HepG2 (cell line): ENCODE results near the gene DNMT3B. TPM values are rescaled to one million over a fixed set of nuclear protein-coding genes. Genes with fewer than 3 reads are reported as not detected.

Source experiments
- FOXK1 ChIP-seq: sonication (generic); formaldehyde crosslinking; IDR thresholded peaks from 2 replicates; pipeline ENCODE4 v1.4.0; 2020; ENCODE audit warnings: low read depth, missing genetic modification reagents, borderline replicate concordance
- HNRNPLL ChIP-seq: fragments of 200-400 bp; formaldehyde crosslinking; IDR thresholded peaks from 2 replicates; pipeline ENCODE4 v1.6.1; 2017; ENCODE audit warnings: mild to moderate bottlenecking, low read depth, low read length; ENCODE audit not compliant: poor library complexity, severe bottlenecking
- KLF11 ChIP-seq: IDR thresholded peaks from 2 replicates; pipeline ENCODE4 v1.6.1; 2016; ENCODE audit warnings: missing compliant biosample characterization
- KMT2A ChIP-seq: sonication (generic); formaldehyde crosslinking; IDR thresholded peaks from 2 replicates; pipeline ENCODE4 v1.4.0; 2020; ENCODE audit warnings: missing genetic modification reagents
- NBN ChIP-seq: fragments of 450-650 bp; conservative IDR thresholded peaks from 2 replicates; pipeline ENCODE4 v1.6.1; 2017
- NCOA5 ChIP-seq: sonication (generic); formaldehyde crosslinking; IDR thresholded peaks from 2 replicates; pipeline ENCODE4 v1.4.0; 2020; ENCODE audit warnings: missing genetic modification reagents
- NFE2L2 ChIP-seq: fragments of 150-350 bp; IDR thresholded peaks from 2 replicates; pipeline ENCODE4 v1.6.1; 2014; ENCODE audit warnings: low read length
- POLR2A ChIP-seq, 2 experiments: IDR thresholded peaks; 2 replicates each; pipeline ENCODE4 v1.6.1; 2011; ENCODE audit warnings: low read depth in 2 of 2, low read length in 2 of 2, mild to moderate bottlenecking in 1 of 2, moderate library complexity in 1 of 2; ENCODE audit not compliant: insufficient read depth in 1 of 2
- RAD21 ChIP-seq: fragments of 450-650 bp; formaldehyde crosslinking; IDR thresholded peaks from 2 replicates; pipeline ENCODE4 v1.5.0; 2020; ENCODE audit warnings: mild to moderate bottlenecking
- SKI ChIP-seq: fragments of 450-650 bp; IDR thresholded peaks from one replicate; pipeline ENCODE4 v1.6.1; 2018; ENCODE audit warnings: mild to moderate bottlenecking; ENCODE audit not compliant: partially characterized antibody
- SOX6 ChIP-seq, 2 experiments: fragments of 450-650 bp in 1 of 2; sonication (generic) in 1 of 2; formaldehyde crosslinking in 1 of 2; IDR thresholded peaks; 2 replicates each; pipeline versions ENCODE4 v1.4.0 to v1.6.1; 2017 to 2020; ENCODE audit warnings: antibody characterized with exemption in 1 of 2, mild to moderate bottlenecking in 1 of 2, missing genetic modification reagents in 1 of 2
- TCF7 ChIP-seq: sonication (generic); IDR thresholded peaks from 2 replicates; pipeline ENCODE4 v1.6.1; 2016; ENCODE audit warnings: antibody characterized with exemption, low read depth
- XBP1 ChIP-seq: sonication (generic); formaldehyde crosslinking; IDR thresholded peaks from 2 replicates; pipeline ENCODE4 v1.5.0; 2020; ENCODE audit warnings: missing genetic modification reagents
- ZBTB7B ChIP-seq: sonication (generic); formaldehyde crosslinking; IDR thresholded peaks from 2 replicates; pipeline ENCODE4 v1.4.0; 2020; ENCODE audit warnings: missing genetic modification reagents
- ZFP1 ChIP-seq: IDR thresholded peaks from 2 replicates; pipeline ENCODE4 v1.6.1; 2016
- ZNF225 ChIP-seq: sonication (generic); formaldehyde crosslinking; IDR thresholded peaks from 2 replicates; pipeline ENCODE4 v1.4.0; 2020; ENCODE audit warnings: mild to moderate bottlenecking, missing genetic modification reagents
- ZNF343 ChIP-seq: sonication (generic); formaldehyde crosslinking; IDR thresholded peaks from 2 replicates; pipeline ENCODE4 v1.4.0; 2020; ENCODE audit warnings: mild to moderate bottlenecking, missing genetic modification reagents
- ZNF383 ChIP-seq: sonication (generic); formaldehyde crosslinking; IDR thresholded peaks from 2 replicates; pipeline ENCODE4 v1.4.0; 2020; ENCODE audit warnings: missing genetic modification reagents, mild to moderate bottlenecking, borderline replicate concordance
- ZNF543 ChIP-seq: sonication (generic); formaldehyde crosslinking; IDR thresholded peaks from 2 replicates; pipeline ENCODE4 v1.4.0; 2020; ENCODE audit warnings: mild to moderate bottlenecking, missing genetic modification reagents
- ZNF790 ChIP-seq: sonication (generic); formaldehyde crosslinking; IDR thresholded peaks from 2 replicates; pipeline ENCODE4 v1.8.0; 2022; ENCODE audit warnings: missing genetic modification reagents, mild to moderate bottlenecking, borderline replicate concordance
- ZZZ3 ChIP-seq: sonication (generic); formaldehyde crosslinking; IDR thresholded peaks from 2 replicates; pipeline ENCODE4 v1.4.0; 2020; ENCODE audit warnings: missing genetic modification reagents, mild to moderate bottlenecking, borderline replicate concordance
- polyA plus RNA-seq, 8 experiments: library from polyadenylated mRNA; depleted of rRNA in 3 of 8; stranded (reverse) in 7 of 8; unstranded in 1 of 8; fragments of >200 nt; fragmentation: Illumina TruSeq in 4 of 8; extraction: Trizol in 4 of 8; gene quantifications; 2 replicates each; pipeline versions ENCODE4 v1.2.1 to v1.2.3, GENCODE V29; 2011 to 2016; ENCODE audit warnings: low read depth in 4 of 8, missing spikeins in 1 of 8, mixed read lengths in 1 of 8; ENCODE audit not compliant: insufficient read depth in 1 of 8
- total RNA-seq, 5 experiments: library from RNA; depleted of rRNA; stranded (reverse); fragments of >200 nt; fragmentation: Illumina TruSeq; extraction: Trizol; gene quantifications; 2 replicates each; pipeline ENCODE4 v1.2.3, GENCODE V29; 2016; ENCODE audit warnings: low read depth in 1 of 5
- TF ChIP-seq, protein P1 (sequence below): sonication (generic); formaldehyde crosslinking; IDR thresholded peaks from 2 replicates; pipeline ENCODE4 v1.4.0; 2020; ENCODE audit warnings: mild to moderate bottlenecking, missing genetic modification reagents
- TF ChIP-seq, protein P2 (sequence below): IDR thresholded peaks from 2 replicates; pipeline ENCODE4 v1.6.1; 2012; ENCODE audit warnings: inconsistent platforms
- TF ChIP-seq, protein P3 (sequence below): sonication (generic); formaldehyde crosslinking; IDR thresholded peaks from 2 replicates; pipeline ENCODE4 v1.5.0; 2020; ENCODE audit warnings: mild to moderate bottlenecking, missing genetic modification reagents, moderate library complexity
- TF ChIP-seq, protein P4 (sequence below): IDR thresholded peaks from 2 replicates; pipeline ENCODE4 v1.6.1; 2016; ENCODE audit warnings: low read depth

Gene DNMT3B
- total and polyA plus RNA-seq, 2 of the 13 experiments (the other 11 are each of a cell fraction or from before 2014, with no cell fraction given): 3.8 to 13.9 TPM

DNA sequence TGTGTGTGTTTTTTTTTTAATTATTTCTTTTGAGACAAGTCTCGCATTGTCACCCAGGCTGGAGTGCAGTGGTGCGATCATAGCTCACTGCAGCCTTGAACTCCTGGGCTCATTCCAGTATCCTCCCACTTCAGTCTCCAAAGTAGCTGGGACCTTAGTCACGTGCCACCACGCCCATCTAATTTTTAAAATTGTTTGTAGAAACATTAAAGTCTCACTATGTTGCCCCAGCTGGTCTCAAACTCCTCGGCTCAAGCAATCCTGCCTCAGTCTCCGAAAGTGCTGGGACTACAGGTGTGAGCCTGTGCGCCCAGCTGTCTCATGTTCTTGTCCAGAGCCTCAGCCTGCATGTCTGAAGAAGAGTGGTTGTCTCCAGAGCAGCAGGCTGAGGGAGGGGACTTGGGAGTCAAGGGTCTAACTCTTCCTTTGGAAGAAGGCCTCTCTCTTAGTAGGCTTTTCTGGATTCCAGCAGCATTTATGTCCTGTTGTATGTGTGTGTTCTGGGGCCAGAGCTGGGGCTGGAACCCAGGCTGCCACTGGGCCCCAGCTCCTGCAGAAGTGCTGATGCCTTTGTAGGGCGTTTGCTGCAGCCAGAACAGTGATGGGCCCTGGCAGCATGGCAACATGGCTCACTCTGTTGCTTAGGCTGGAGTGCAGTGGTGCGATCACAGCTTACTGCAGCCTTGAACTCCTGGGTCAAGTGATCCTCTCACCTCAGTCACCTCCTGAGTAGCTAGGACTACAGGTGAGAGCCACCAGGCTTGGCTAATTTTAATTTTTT lies 5.4 kb downstream of the DNMT3B start (continued):
- TF ChIP-seq, protein P1, sequence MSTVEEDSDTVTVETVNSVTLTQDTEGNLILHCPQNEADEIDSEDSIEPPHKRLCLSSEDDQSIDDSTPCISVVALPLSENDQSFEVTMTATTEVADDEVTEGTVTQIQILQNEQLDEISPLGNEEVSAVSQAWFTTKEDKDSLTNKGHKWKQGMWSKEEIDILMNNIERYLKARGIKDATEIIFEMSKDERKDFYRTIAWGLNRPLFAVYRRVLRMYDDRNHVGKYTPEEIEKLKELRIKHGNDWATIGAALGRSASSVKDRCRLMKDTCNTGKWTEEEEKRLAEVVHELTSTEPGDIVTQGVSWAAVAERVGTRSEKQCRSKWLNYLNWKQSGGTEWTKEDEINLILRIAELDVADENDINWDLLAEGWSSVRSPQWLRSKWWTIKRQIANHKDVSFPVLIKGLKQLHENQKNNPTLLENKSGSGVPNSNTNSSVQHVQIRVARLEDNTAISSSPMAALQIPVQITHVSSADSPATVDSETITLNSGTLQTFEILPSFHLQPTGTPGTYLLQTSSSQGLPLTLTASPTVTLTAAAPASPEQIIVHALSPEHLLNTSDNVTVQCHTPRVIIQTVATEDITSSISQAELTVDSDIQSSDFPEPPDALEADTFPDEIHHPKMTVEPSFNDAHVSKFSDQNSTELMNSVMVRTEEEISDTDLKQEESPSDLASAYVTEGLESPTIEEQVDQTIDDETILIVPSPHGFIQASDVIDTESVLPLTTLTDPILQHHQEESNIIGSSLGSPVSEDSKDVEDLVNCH (CRISPR knock-in tag): no peak
- TF ChIP-seq SOX6 (IDR thresholded peaks at IDR 0.05): no peak
- TF ChIP-seq SOX6 (CRISPR knock-in tag; IDR thresholded peaks at IDR 0.05): peak; percentile 30; the same call in 1 of the 2 replicates
- no peak for TF ChIP-seq POLR2A (IDR thresholded peaks at IDR 0.05; ENCODE audit: insufficient read depth in 1 of 2, low read depth in 2 of 2, low read length in 2 of 2)
- no peak for TF ChIP-seq ZNF790 (CRISPR knock-in tag)
- peak; percentile 20 for TF ChIP-seq SKI
- TF ChIP-seq ZBTB7B (CRISPR knock-in tag): no peak
- no peak for TF ChIP-seq ZFP1 (CRISPR knock-in tag)
- no peak for TF ChIP-seq ZNF383 (CRISPR knock-in tag)
- TF ChIP-seq, protein P2, sequence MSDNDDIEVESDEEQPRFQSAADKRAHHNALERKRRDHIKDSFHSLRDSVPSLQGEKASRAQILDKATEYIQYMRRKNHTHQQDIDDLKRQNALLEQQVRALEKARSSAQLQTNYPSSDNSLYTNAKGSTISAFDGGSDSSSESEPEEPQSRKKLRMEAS: no peak
- no peak for TF ChIP-seq FOXK1 (CRISPR knock-in tag)
- no peak for TF ChIP-seq NCOA5
- TF ChIP-seq ZNF543 (CRISPR knock-in tag): no peak
- TF ChIP-seq, protein P3, sequence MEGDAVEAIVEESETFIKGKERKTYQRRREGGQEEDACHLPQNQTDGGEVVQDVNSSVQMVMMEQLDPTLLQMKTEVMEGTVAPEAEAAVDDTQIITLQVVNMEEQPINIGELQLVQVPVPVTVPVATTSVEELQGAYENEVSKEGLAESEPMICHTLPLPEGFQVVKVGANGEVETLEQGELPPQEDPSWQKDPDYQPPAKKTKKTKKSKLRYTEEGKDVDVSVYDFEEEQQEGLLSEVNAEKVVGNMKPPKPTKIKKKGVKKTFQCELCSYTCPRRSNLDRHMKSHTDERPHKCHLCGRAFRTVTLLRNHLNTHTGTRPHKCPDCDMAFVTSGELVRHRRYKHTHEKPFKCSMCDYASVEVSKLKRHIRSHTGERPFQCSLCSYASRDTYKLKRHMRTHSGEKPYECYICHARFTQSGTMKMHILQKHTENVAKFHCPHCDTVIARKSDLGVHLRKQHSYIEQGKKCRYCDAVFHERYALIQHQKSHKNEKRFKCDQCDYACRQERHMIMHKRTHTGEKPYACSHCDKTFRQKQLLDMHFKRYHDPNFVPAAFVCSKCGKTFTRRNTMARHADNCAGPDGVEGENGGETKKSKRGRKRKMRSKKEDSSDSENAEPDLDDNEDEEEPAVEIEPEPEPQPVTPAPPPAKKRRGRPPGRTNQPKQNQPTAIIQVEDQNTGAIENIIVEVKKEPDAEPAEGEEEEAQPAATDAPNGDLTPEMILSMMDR: no peak
- TF ChIP-seq XBP1 (CRISPR knock-in tag): no peak
- TF ChIP-seq ZNF343 (CRISPR knock-in tag): no peak
- 0 out of 2 replicates have a peak, but pooled peaks have one; percentile 10 for TF ChIP-seq KMT2A
- no peak for TF ChIP-seq TCF7
- no peak for TF ChIP-seq NFE2L2
- no peak for TF ChIP-seq ZNF225
- no peak for TF ChIP-seq RAD21 (CRISPR knock-in tag)
- no peak for TF ChIP-seq HNRNPLL
- TF ChIP-seq ZZZ3 (CRISPR knock-in tag): no peak
- no peak for TF ChIP-seq NBN
- no peak for TF ChIP-seq KLF11 (CRISPR knock-in tag)
- TF ChIP-seq, protein P4, sequence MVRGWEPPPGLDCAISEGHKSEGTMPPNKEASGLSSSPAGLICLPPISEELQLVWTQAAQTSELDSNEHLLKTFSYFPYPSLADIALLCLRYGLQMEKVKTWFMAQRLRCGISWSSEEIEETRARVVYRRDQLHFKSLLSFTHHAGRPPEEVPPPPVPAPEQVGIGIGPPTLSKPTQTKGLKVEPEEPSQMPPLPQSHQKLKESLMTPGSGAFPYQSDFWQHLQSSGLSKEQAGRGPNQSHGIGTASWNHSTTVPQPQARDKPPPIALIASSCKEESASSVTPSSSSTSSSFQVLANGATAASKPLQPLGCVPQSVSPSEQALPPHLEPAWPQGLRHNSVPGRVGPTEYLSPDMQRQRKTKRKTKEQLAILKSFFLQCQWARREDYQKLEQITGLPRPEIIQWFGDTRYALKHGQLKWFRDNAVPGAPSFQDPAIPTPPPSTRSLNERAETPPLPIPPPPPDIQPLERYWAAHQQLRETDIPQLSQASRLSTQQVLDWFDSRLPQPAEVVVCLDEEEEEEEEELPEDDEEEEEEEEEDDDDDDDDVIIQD (CRISPR knock-in tag): no peak
